A673 (cell line): Measurements from ENCODE around the gene MMP14. TPM values are rescaled to one million over a fixed set of nuclear protein-coding genes. Genes with fewer than 3 reads are reported as not detected.
"Not testable (repeated sequence)": the region's sequence is repeated elsewhere in the genome, so short reads cannot be mapped to it uniquely, and the experiment has no call there.

Experiments used
- BruUV-seq: library from RNA; stranded (reverse); fragments of 400-500 nt; replicated peaks from 2 replicates; lab custom pipeline; 2021; lab: Mats Ljungman, UMichigan
- CTCF ChIA-PET: fragments of 300-600 bp; sonication (Branson Sonifier 250); formaldehyde crosslinking; loops from one replicate; lab custom pipeline; 2022; ENCODE audit warnings: antibody characterized with exemption; lab: Charles Lee
- POLR2A ChIA-PET: fragments of 300-600 bp; sonication (Branson Sonifier 250); formaldehyde crosslinking; loops from one replicate; lab custom pipeline; 2022; ENCODE audit warnings: antibody characterized with exemption; ENCODE audit not compliant: low non-redundant PET; lab: Charles Lee
- DNase-seq: peaks from one replicate; pipeline ENCODE4 v3.0.0-alpha.2; 2015; ENCODE audit warnings: low spot score
- H3K27ac ChIP-seq: fragments of 200-600 bp; sonication (generic); 2 replicates; pipeline ENCODE4 v1.5.1; 2016; ENCODE audit warnings: mixed run types, low read depth, mild to moderate bottlenecking, mixed read lengths, antibody characterized with exemption, low read length; ENCODE audit not compliant: poor library complexity, severe bottlenecking
- H3K27me3 ChIP-seq: fragments of 200-600 bp; sonication (generic); replicated peaks from 2 replicates; pipeline ENCODE4 v1.6.1; 2017; ENCODE audit warnings: mixed run types, low read depth, mild to moderate bottlenecking, mixed read lengths, antibody characterized with exemption, low read length; ENCODE audit not compliant: insufficient read depth, poor library complexity
- H3K36me3 ChIP-seq: fragments of 200-600 bp; sonication (generic); 2 replicates; pipeline ENCODE4 v1.6.1; 2016; ENCODE audit warnings: mixed run types, mild to moderate bottlenecking, mixed read lengths, antibody characterized with exemption, low read length; ENCODE audit not compliant: insufficient read depth, poor library complexity, severe bottlenecking
- H3K4me1 ChIP-seq: fragments of 200-600 bp; sonication (generic); 2 replicates; pipeline ENCODE4 v1.6.1; 2017; ENCODE audit warnings: mixed run types, mild to moderate bottlenecking, mixed read lengths, antibody characterized with exemption, low read length; ENCODE audit not compliant: insufficient read depth, poor library complexity, severe bottlenecking
- H3K4me3 ChIP-seq: fragments of 200-600 bp; sonication (generic); 2 replicates; pipeline ENCODE4 v1.5.1; 2016; ENCODE audit warnings: low read depth, mixed run types, mild to moderate bottlenecking, mixed read lengths, low read length; ENCODE audit not compliant: poor library complexity, severe bottlenecking
- H3K9me3 ChIP-seq: fragments of 200-600 bp; sonication (generic); 2 replicates; pipeline ENCODE4 v1.6.1; 2016; ENCODE audit warnings: mixed run types, low read depth, mild to moderate bottlenecking, mixed read lengths, antibody characterized with exemption, low read length; ENCODE audit not compliant: poor library complexity, severe bottlenecking
- EZH2 ChIP-seq: fragments of 200-600 bp; sonication (generic); IDR thresholded peaks from 2 replicates; pipeline ENCODE4 v1.6.1; 2017; ENCODE audit warnings: borderline replicate concordance, low read depth, mild to moderate bottlenecking, mixed read lengths, antibody characterized with exemption, low read length; ENCODE audit not compliant: poor library complexity, severe bottlenecking
- intact Hi-C: fragments of 100-400 bp; cut with micrococcal nuclease; formaldehyde crosslinking; loops from one replicate; pipeline ENCODE4 v1.10.0; 2022; ENCODE audit not compliant: unreplicated experiment
- total RNA-seq: library from RNA; stranded (reverse); gene quantifications from 2 replicates; pipeline ENCODE4 v1.2.3, GENCODE V29; 2021
- TF ChIP-seq, protein P1 (sequence below): fragments of 300-800, 200-600 bp; sonication (generic); conservative IDR thresholded peaks from 2 replicates; pipeline ENCODE4 v1.5.1; 2017; ENCODE audit warnings: low read depth, mild to moderate bottlenecking, antibody characterized with exemption, low read length, moderate library complexity, mixed read lengths

MMP14 gene
- total RNA-seq, 1 experiment from 2014 or later: 91.3 TPM

DNA sequence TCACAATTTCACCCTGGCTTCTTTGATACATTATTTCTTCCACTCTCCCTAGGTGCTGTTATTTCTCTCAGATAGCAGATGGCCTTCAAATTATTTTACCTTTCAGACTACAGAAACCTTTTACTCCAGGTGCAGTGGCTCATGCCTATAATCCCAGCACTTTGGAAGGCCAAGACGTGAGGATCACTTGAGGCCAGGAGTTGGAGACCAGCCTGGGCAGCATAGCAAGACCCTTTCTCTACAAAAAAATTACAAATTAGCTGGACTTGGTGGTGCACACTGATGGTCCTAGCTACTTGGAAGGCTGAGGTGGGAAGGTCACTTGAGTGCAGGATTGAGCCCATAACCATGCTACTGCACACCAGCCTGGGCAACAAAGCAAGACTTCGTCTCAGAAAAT is 44.2 kb upstream of the MMP14 start:
- H3K9me3 ChIP-seq: no peaks in the 10 kb centered on the region
- H3K4me3 ChIP-seq: no peak overlapping the region
- H3K27me3 ChIP-seq: no peaks in the 10 kb centered on the region
- ChIA-PET CTCF (no interaction called here), POLR2A (no interaction called here)
- TF ChIP-seq, protein P1, sequence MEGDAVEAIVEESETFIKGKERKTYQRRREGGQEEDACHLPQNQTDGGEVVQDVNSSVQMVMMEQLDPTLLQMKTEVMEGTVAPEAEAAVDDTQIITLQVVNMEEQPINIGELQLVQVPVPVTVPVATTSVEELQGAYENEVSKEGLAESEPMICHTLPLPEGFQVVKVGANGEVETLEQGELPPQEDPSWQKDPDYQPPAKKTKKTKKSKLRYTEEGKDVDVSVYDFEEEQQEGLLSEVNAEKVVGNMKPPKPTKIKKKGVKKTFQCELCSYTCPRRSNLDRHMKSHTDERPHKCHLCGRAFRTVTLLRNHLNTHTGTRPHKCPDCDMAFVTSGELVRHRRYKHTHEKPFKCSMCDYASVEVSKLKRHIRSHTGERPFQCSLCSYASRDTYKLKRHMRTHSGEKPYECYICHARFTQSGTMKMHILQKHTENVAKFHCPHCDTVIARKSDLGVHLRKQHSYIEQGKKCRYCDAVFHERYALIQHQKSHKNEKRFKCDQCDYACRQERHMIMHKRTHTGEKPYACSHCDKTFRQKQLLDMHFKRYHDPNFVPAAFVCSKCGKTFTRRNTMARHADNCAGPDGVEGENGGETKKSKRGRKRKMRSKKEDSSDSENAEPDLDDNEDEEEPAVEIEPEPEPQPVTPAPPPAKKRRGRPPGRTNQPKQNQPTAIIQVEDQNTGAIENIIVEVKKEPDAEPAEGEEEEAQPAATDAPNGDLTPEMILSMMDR: no peak
- TF ChIP-seq EZH2: no peak
- H3K4me1 ChIP-seq: no peaks in the 10 kb centered on the region
- H3K36me3 ChIP-seq: no peaks in the 10 kb centered on the region
- H3K27ac ChIP-seq: no peak overlapping the region
- no TSS peak for BruUV-seq
- intact Hi-C loops: no loop called here
- DNase-seq: no peak

DNA sequence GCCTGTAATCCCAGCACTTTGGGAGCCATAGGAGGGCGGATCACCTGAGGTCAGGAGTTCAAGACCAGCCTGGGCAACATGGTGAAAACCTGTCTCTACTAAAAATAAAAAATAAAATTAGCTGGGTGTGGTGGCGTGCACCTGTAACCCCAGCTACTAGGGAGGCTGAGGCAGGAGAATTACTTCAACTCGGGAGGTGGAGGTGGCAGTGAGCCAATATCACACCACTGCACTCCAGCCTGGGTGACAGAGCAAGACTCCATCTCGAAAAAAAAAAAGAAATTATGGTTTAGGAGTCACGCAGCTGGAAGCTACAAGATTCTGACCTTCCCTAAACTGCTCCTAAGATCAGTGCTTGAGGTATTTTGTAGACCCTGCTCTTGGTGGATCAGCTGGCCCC is 42.8 kb upstream of the MMP14 start:
- CTCF ChIA-PET: interaction anchor here (0.6 kb wide), 1 partner anchor 10 kb away, joined by 4 read pairs; no protein-coding TSS in a partner anchor

DNA sequence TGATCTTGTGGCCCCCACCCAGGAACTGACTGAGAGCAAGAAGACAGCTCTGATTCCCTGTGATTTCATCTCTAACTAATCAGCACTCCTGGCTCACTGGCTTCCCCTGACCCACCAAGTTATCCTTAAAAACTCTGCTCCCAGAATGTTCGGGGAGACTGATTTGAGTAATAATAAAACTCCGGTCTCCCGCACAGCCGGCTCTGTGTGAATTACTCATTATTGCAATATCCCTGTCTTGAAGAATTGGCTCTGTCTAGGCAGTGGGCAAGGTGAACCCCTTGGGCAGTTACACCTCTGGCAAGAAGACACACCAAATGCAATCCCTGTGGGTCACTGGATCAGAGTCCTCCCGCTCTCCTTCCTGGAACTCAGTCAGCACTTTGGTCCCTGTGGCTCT is 42.4 kb upstream of the MMP14 start:
- intact Hi-C loops: no loop called here
- H3K27me3 ChIP-seq: no peaks in the 10 kb centered on the region
- no peaks in the 10 kb centered on the region for H3K4me1 ChIP-seq
- H3K9me3 ChIP-seq: no peaks in the 10 kb centered on the region
- no TSS peak for BruUV-seq
- ChIA-PET CTCF (no interaction called here), POLR2A (no interaction called here)
- no peak overlapping the region for H3K27ac ChIP-seq
- H3K36me3 ChIP-seq: no peaks in the 10 kb centered on the region
- DNase-seq: no peak
- no peak overlapping the region for H3K4me3 ChIP-seq
- TF ChIP-seq EZH2: no peak
- TF ChIP-seq, protein P1: no peak

More for the DNA sequence above, 42.8 kb upstream of the MMP14 start:
- H3K4me3 ChIP-seq, H3K4me1 ChIP-seq, H3K27me3 ChIP-seq, H3K9me3 ChIP-seq, H3K36me3 ChIP-seq, H3K27ac ChIP-seq, DNase-seq, intact Hi-C loops, BruUV-seq: not testable (repeated sequence)
- POLR2A ChIA-PET: interaction anchor here (0.6 kb wide), 1 partner anchor 78 kb away, joined by 3 read pairs; the partner anchor contains the start of gene LRP10

DNA sequence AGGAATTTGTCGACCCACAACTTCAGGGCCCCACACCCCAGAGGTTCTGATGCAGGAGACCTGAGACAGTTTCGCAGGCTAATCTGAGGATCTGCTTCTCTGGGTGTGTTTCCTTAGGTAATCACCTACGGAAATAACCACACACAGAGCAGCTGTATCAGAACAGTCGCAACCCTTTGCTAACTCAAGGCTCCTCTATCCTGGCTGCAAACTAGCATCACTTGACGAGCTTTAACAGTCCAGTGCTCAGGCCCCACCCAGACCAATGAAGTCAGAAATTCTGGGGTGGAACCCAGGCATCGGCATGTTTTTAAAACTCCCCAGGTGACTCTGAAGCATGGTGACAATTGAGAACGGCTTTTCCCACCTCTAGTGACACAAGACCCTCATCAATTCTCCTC is 41.8 kb upstream of the MMP14 start:
- no peaks in the 10 kb centered on the region for H3K36me3 ChIP-seq
- TF ChIP-seq, protein P1: no peak
- no peak for TF ChIP-seq EZH2
- intact Hi-C loops: no loop called here
- no peaks in the 10 kb centered on the region for H3K9me3 ChIP-seq
- ChIA-PET CTCF (interaction anchor here (0.7 kb wide), 1 partner anchor 57 kb away, joined by 4 read pairs; no protein-coding TSS in a partner anchor), POLR2A (no interaction called here)
- no peaks in the 10 kb centered on the region for H3K4me1 ChIP-seq
- no peaks in the 10 kb centered on the region for H3K27me3 ChIP-seq
- H3K27ac ChIP-seq: no peak overlapping the region
- no peak for DNase-seq
- no TSS peak for BruUV-seq
- H3K4me3 ChIP-seq: no peak overlapping the region
